Adrenal gland (tissue), 5 donors: ENCODE data around the gene NFATC3.

Experiments
- POLR2A ChIP-seq, 2 donors: fragments of 450-650 bp; IDR thresholded peaks; one replicate each; pipeline ENCODE4 v1.6.1; 2017; ENCODE audit warnings: antibody characterized with exemption in 2 of 2, mild to moderate bottlenecking in 2 of 2, moderate library complexity in 1 of 2
- TF ChIP-seq, protein P1 (sequence below), 6 experiments: fragments of 450-650 bp in 4 of 6; fragments of 200-600 bp in 2 of 6; sonication (generic) in 1 of 6; IDR thresholded peaks; 1 replicate in 5 of 6; 2 replicates in 1 of 6; pipeline versions ENCODE4 v1.5.1 to v1.8.0; 2016 to 2021; ENCODE audit warnings: antibody characterized with exemption in 6 of 6, mild to moderate bottlenecking in 2 of 6, moderate library complexity in 1 of 6
- donor health status: DM: no; HTN: no; CAD: no.

DNA sequence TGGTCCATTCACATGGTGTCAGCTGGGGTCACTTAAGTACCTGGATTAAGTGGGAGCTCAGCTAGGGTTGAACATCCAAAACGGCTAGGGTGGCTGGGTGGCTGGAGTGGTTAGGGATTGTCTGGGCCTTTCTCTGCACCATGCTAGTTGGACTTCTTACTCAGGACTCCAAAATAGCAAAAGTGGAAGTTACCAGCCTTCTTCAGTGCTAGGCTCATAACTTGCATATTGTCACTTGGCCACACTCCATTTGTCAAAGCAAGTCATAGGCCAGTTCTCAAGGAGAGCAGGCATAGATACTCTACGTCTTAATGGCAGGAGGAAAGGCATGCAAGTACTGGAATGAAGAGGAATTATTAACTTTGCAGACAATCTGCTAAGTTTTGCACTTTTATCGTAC, 81.1 kb downstream of the NFATC3 start:
- TF ChIP-seq POLR2A (IDR thresholded peaks at IDR 0.05): no peak
- TF ChIP-seq, protein P1, sequence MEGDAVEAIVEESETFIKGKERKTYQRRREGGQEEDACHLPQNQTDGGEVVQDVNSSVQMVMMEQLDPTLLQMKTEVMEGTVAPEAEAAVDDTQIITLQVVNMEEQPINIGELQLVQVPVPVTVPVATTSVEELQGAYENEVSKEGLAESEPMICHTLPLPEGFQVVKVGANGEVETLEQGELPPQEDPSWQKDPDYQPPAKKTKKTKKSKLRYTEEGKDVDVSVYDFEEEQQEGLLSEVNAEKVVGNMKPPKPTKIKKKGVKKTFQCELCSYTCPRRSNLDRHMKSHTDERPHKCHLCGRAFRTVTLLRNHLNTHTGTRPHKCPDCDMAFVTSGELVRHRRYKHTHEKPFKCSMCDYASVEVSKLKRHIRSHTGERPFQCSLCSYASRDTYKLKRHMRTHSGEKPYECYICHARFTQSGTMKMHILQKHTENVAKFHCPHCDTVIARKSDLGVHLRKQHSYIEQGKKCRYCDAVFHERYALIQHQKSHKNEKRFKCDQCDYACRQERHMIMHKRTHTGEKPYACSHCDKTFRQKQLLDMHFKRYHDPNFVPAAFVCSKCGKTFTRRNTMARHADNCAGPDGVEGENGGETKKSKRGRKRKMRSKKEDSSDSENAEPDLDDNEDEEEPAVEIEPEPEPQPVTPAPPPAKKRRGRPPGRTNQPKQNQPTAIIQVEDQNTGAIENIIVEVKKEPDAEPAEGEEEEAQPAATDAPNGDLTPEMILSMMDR (IDR thresholded peaks at IDR 0.05): no peak
